Neuron (in vitro differentiated cells): ENCODE results near the gene TLN1.

Source experiments
- H2AFZ ChIP-seq: one replicate; pipeline ENCODE4 v1.6.1; 2013; ENCODE audit warnings: low read depth, mild to moderate bottlenecking, inconsistent platforms, low read length, moderate library complexity
- H3K27me3 ChIP-seq: one replicate; pipeline ENCODE4 v1.6.1; 2013; ENCODE audit warnings: low read length; ENCODE audit not compliant: insufficient read depth
- H3K36me3 ChIP-seq: one replicate; pipeline ENCODE4 v1.6.1; 2013; ENCODE audit warnings: low read length; ENCODE audit not compliant: insufficient read depth
- H3K4me1 ChIP-seq: one replicate; pipeline ENCODE4 v1.6.1; 2013; ENCODE audit warnings: low read length; ENCODE audit not compliant: insufficient read depth
- H3K4me3 ChIP-seq: 2 replicates; pipeline ENCODE4 v1.5.1; 2013; ENCODE audit warnings: mild to moderate bottlenecking, low read length, moderate library complexity
- H3K9me3 ChIP-seq: one replicate; pipeline ENCODE4 v1.6.1; 2013; ENCODE audit warnings: low read length

Gene TLN1

GRCh38 chr9:35763181-35763580 lies 31.2 kb upstream of the TLN1 start:
- Histone ChIP-seq H2AFZ (no peak overlapping the region), H3K4me3 (no peak overlapping the region), H3K27me3 (no peaks in the 10 kb centered on the region)

DNA sequence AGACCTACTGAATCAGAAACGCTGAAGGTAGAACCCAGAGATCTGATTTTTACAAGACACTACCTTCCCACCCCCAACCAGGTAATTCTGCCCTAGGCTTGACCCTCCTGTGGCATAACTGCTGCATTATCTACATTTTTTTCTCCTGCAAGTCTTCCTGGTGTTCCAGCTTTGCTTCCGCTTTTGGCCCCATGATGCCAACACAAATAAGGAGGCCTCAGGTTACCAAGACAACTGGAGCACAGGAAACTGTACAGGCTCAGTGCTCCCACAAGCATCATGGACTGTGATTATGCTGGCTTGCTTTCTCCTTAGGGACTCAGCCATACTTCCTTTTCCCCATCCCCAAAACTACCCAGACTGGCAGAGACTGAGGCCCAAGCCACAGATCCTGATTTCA lies 28.7 kb upstream of the TLN1 start:
- Histone ChIP-seq H3K4me3 (no peak overlapping the region), H3K4me1 (no peaks in the 10 kb centered on the region), H3K9me3 (no peaks in the 10 kb centered on the region), H2AFZ (no peak overlapping the region), H3K27me3 (no peaks in the 10 kb centered on the region), H3K36me3 (peaks cover 6% of the 10 kb centered on the region)

More at GRCh38 chr9:35763181-35763580, 31.2 kb upstream of the TLN1 start:
- H3K4me1 ChIP-seq = no peaks in the 10 kb centered on the region
- no peaks in the 10 kb centered on the region for H3K36me3 ChIP-seq
- H3K9me3 ChIP-seq = no peaks in the 10 kb centered on the region

DNA sequence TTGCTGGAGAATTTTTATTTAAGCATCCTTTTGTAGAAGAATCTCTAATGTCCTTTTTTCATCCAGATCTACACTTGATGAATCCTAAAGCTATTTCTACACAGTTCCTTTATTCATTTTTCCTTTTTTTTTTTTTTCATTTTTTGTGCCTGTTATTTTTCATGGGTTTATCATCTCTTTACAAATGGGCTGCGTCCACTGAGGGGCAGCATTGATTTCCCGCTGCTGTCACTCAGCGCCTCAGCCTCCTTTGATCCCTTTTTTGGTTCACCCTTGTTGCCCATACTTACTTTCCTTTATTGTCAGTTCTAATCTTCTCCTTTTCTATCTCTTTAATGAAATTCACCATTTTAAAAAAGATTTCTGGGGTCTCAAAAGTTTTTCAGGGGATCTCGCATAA lies 27.8 kb upstream of the TLN1 start:
- no peaks in the 10 kb centered on the region for H3K4me1 ChIP-seq
- no peaks in the 10 kb centered on the region for H3K27me3 ChIP-seq
- H2AFZ ChIP-seq = no peak overlapping the region
- H3K4me3 ChIP-seq = no peak overlapping the region
- peaks cover 12% of the 10 kb centered on the region for H3K36me3 ChIP-seq
- H3K9me3 ChIP-seq = no peaks in the 10 kb centered on the region

DNA sequence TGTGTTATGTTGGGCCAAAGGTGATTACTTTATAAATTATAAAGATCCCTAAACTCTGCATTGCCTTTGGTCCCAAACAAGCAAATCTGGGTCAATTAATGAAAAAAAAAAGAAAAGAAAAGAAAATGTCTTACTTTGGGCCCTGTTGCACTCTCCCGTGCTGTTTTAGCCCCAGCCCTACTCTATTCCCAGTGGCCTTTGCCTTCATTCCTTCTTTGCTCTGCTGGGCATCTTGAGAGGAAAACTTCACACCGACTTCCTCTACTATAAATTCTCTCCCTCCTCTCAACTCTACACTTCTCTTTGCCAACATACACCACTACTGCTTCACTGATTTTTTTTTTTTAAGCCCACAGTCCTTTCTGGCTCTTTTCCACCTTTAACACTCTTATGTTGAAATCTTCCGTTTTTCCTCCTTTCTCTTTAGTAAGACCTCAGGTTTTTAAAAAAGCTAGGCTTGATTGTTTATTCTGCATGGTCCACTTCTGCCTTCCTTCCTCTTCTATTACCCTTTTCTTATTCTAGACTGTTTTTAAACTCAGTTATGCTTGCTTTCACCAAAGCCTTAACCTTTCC lies 26.6 kb upstream of the TLN1 start:
- Histone ChIP-seq H3K36me3 (peaks cover 24% of the 10 kb centered on the region), H3K27me3 (no peaks in the 10 kb centered on the region), H3K4me3 (no peak overlapping the region), H2AFZ (no peak overlapping the region), H3K4me1 (no peaks in the 10 kb centered on the region), H3K9me3 (peaks cover 2% of the 10 kb centered on the region)

DNA sequence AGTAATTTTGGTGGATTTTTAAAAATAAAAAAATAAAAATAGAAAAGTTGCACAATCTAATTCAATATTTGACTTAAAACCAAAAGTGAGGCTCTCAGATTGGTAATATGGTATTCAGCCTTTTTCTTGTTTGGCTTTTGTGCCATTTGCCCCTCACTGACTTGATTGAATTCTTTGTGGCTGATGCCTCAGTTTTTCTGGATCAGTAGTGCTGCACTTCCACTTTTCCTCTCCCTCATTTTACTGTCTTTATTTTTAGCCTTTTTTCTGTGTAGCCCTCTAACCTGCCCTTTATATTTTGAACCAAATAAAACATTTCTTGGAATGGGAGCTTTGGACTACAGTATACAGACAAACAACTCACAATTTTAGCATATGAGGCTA lies 25.9 kb upstream of the TLN1 start:
- peaks cover 2% of the 10 kb centered on the region for H3K9me3 ChIP-seq
- peaks cover 31% of the 10 kb centered on the region for H3K36me3 ChIP-seq
- H3K27me3 ChIP-seq = no peaks in the 10 kb centered on the region
- no peaks in the 10 kb centered on the region for H3K4me1 ChIP-seq
- no peak overlapping the region for H2AFZ ChIP-seq
- no peak overlapping the region for H3K4me3 ChIP-seq

GRCh38 chr9:35757226-35757891 lies 25.4 kb upstream of the TLN1 start:
- H2AFZ ChIP-seq = no peak overlapping the region
- no peaks in the 10 kb centered on the region for H3K4me1 ChIP-seq
- peak overlapping the region; percentile 1 for H3K4me3 ChIP-seq
- no peaks in the 10 kb centered on the region for H3K27me3 ChIP-seq
- H3K9me3 ChIP-seq = peaks cover 2% of the 10 kb centered on the region
- peaks cover 36% of the 10 kb centered on the region for H3K36me3 ChIP-seq

DNA sequence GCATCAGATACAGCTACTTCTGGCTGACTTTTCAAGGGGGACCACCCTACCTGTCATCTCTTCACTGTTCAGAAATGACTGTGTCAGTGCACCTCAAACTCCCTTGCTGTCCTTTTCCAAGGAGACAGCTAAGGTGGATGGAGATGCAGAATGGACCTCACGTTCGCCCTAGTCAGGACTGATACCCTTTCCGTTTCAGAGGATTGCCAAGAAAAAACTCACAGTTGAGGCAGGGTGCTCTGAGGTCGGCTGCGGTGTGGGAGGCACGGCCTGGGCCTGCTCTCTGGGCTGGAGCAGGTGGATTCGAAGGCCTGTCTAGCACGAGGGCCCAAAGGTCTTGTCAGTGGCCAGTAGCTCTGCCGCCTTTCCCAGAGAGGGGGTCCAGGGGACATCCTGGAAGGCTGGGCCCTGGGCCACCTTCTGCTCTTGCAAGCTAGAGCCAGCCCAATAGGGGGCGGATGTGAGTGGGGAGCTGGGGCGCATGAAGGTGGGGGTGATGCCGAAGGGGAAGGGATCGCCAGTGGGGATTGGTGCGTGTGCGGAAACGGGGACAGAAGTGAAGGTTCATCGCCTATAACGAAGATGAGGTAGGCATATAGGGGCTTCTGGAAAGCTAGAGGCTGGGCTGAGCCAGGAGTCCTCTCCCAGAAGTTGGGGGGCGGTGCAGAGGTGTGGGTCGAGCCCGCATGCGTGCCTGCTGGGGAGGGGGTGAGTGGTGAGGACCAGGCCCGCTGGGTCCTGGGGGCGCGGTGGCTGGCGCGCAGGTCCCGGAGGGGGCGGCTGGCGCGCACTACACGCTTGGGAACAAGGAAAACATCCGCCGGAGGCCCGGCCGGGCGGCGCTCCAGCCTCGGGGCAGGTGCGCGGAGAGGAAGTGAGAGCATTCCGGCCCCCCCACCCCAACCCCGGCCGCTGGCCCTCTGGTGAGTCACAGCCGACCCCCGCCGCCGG lies 24.6 kb upstream of the TLN1 start:
- peaks cover 44% of the 10 kb centered on the region for H3K36me3 ChIP-seq
- no peaks in the 10 kb centered on the region for H3K4me1 ChIP-seq
- no peak overlapping the region for H2AFZ ChIP-seq
- H3K27me3 ChIP-seq = no peaks in the 10 kb centered on the region
- H3K4me3 ChIP-seq = no peak overlapping the region
- H3K9me3 ChIP-seq = peaks cover 2% of the 10 kb centered on the region

DNA sequence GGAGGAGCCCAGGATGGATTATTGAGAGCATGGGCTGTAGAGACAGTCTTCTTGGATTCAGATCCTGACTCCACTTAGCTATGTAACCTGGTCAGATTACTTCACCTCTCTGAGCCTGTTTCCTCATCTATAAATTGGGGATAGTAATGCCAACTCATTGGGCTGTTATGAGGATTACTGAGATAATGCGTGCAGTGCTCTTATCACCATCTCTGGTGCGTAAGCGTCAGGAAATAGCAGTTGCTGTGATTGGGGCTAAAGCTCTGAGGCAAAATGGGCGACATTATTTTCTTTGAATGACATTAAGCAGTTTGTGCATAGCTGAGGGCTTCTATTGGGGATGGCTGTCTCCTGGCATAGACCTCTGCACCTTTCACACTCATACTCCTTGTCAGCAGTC lies 23.1 kb upstream of the TLN1 start:
- Histone ChIP-seq H3K27me3 (no peaks in the 10 kb centered on the region), H3K9me3 (peaks cover 2% of the 10 kb centered on the region), H2AFZ (no peak overlapping the region), H3K4me3 (no peak overlapping the region), H3K4me1 (peaks cover 4% of the 10 kb centered on the region), H3K36me3 (peaks cover 57% of the 10 kb centered on the region)

DNA sequence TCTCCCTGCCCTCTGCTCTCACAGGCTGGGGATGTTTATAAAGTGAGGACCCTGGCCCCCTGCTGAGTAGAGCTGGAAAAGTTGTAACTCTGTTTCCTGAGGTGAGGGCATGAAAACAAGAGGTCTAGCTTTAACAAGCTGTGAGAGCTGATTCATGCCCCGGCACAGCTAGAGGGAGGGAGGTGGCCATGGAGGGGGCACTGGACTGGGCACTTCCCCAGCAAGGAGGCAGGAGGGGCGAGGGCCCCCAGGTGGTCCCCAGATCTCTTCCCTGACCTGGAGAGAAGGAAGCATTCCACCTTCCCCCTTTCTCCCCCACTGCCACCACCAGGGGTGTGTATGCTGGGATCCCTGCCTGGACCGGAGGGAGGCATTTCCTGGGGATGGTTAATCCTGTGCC lies 22.3 kb upstream of the TLN1 start, which contains the start of gene MSMP:
TSS of gene MSMP (minus strand) at position 13 of the 400 bp plus-strand sequence. CDS start 147 bp downstream, outside the sequence.
- H3K36me3 ChIP-seq = peaks cover 57% of the 10 kb centered on the region

DNA sequence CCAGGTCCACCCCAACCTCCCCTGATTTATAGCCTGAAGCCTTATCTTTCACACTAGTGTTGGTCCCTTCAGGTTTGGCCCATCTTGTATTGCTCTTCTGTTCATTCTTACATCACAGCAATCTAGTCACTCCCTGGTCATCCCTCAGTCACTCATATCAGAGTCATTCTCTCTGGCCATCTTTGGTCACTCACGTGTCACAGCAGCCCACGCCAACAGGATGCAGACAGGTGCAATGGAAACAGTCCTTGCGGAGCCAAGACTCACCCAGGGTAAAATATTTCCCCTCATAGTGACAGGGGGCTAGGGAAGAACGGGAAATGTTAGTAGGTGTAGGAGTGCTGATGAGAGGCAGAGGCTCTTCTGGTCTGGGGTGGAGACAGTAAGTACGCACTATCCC lies 21.5 kb upstream of the TLN1 start:
- H3K4me1 ChIP-seq = peaks cover 10% of the 10 kb centered on the region
- H3K36me3 ChIP-seq = peaks cover 57% of the 10 kb centered on the region
- no peaks in the 10 kb centered on the region for H3K27me3 ChIP-seq
- H3K4me3 ChIP-seq = no peak overlapping the region
- no peak overlapping the region for H2AFZ ChIP-seq
- peaks cover 2% of the 10 kb centered on the region for H3K9me3 ChIP-seq

More for the DNA sequence above, 22.3 kb upstream of the TLN1 start, which contains the start of gene MSMP:
- H3K4me3 ChIP-seq = no peak within 1 kb of the TSS
- peaks cover 10% of the 10 kb centered on the region for H3K4me1 ChIP-seq
- no peaks in the 10 kb centered on the region for H3K27me3 ChIP-seq
- peaks cover 2% of the 10 kb centered on the region for H3K9me3 ChIP-seq
- no peak within 1 kb of the TSS for H2AFZ ChIP-seq

DNA sequence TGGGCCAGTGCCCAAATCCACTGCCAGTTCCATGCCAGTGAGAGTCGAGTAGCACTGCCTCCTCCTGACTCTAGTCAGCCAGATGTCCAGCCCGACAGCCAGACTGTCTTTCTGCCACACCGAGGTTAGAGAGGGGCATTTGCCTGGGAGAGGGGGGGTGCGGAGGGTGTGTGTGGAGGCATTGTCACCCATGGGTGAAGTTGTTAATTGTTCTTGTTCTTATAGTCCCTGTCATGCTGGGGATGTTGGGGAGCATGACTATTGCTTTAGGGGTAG lies 18.2 kb upstream of the TLN1 start:
- peaks cover 52% of the 10 kb centered on the region for H3K36me3 ChIP-seq
- peaks cover 2% of the 10 kb centered on the region for H3K9me3 ChIP-seq
- peak overlapping the region; percentile 96 for H3K4me3 ChIP-seq
- H3K27me3 ChIP-seq = no peaks in the 10 kb centered on the region
- peaks cover 35% of the 10 kb centered on the region for H3K4me1 ChIP-seq
- H2AFZ ChIP-seq = no peak overlapping the region

DNA sequence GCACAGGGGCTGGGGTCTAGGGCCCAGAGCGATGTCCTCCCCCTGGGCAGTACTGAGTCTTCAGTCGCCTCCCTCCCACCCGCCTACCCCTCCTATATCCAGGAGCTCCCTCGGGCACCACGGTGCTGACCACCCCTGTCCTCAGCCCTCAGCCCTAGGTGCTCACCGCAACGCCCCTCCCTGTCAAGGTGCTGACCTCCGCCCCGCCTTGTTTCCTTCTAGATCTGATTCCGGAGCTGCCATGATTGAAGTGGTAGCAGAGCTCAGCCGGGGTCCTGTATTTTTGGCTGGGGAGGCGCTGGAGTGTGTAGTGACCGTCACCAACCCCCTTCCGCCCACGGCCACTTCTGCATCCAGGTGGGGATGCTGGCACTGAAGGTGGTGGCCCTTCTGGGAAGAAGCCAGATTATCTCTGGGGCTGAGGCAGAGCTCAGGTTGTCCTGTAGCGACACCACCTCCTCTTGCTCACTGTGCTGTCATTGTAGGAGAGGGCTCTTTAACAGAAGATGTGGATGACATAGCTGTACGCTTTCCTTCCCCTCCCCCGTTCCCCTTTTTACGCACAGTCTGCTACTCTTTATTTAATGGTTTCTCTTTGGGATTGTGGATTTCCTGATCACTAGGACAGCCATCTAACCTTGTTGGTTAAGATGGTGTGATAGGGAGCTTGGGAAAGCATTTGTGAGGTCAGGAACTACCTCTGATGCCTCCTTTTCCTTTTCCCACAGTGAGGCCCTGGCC lies 17.7 kb upstream of the TLN1 start:
- peak overlapping the region; percentile 96 for H3K4me3 ChIP-seq
- peak overlapping the region; percentile 88 for H2AFZ ChIP-seq
- peaks cover 35% of the 10 kb centered on the region for H3K4me1 ChIP-seq
- peaks cover 2% of the 10 kb centered on the region for H3K9me3 ChIP-seq
- H3K36me3 ChIP-seq = peaks cover 49% of the 10 kb centered on the region
- H3K27me3 ChIP-seq = no peaks in the 10 kb centered on the region
